ENCODE data around the gene CD36. TPM values are rescaled to one million over a fixed set of nuclear protein-coding genes. Genes with fewer than 3 reads are reported as not detected.

CD36 gene
- total RNA-seq, 2 donors from 2014 or later: 76.0 to 120 TPM

- ATAC-seq: no peak
These were observed 18.7 kb upstream of the CD36 start for GRCh38 chr7:80619741-80620140.

GRCh38 chr7:80622541-80622940 is 15.9 kb upstream of the CD36 start:
- H3K4me1 ChIP-seq: no peaks in the 10 kb centered on the region

More at GRCh38 chr7:80619741-80620140, 18.7 kb upstream of the CD36 start:
- no peak for TF ChIP-seq POLR2A (IDR thresholded peaks at IDR 0.05)
- intact Hi-C loops (cut with DNase I): no loop called here
- no peak for DNase-seq
- Histone ChIP-seq H3K9me3 (no peaks in the 10 kb centered on the region), H3K4me3 (no peak overlapping the region), H3K4me1 (no peaks in the 10 kb centered on the region), H3K27me3 (no peaks in the 10 kb centered on the region), H3K27ac (no peak overlapping the region), H3K36me3 (replicated peaks in 1 of 2; ENCODE audit: insufficient read depth in 1 of 2, low read depth in 2 of 2) (no peaks in the 10 kb centered on the region)

GRCh38 chr7:80623503-80624252 is 14.8 kb upstream of the CD36 start:
- whole genome bisulfite sequencing, 2 donors: 53 to 56% methylated on average over 3 of the region's 3 CpGs
- H3K4me1 ChIP-seq: no peaks in the 10 kb centered on the region
- ATAC-seq: no peak
- DNase-seq: no peak
- no peaks in the 10 kb centered on the region for H3K36me3 ChIP-seq (replicated peaks in 1 of 2; ENCODE audit: insufficient read depth in 1 of 2, low read depth in 2 of 2)
- no peak overlapping the region for H3K4me3 ChIP-seq
- H3K27me3 ChIP-seq: no peaks in the 10 kb centered on the region
- no peaks in the 10 kb centered on the region for H3K9me3 ChIP-seq
- TF ChIP-seq CTCF (IDR thresholded peaks at IDR 0.05) (no peak), POLR2A (IDR thresholded peaks at IDR 0.05) (no peak)
- intact Hi-C loops (cut with DNase I): no loop called here
- no peak overlapping the region for H3K27ac ChIP-seq

More at GRCh38 chr7:80622541-80622940, 15.9 kb upstream of the CD36 start:
- H3K27ac ChIP-seq: no peak overlapping the region
- 67 to 70% methylated on average over 1 of the region's 1 CpG for WGBS, 2 donors
- intact Hi-C loops (cut with DNase I): no loop called here
- no peak for DNase-seq
- no peaks in the 10 kb centered on the region for H3K27me3 ChIP-seq
- no peaks in the 10 kb centered on the region for H3K36me3 ChIP-seq (replicated peaks in 1 of 2; ENCODE audit: insufficient read depth in 1 of 2, low read depth in 2 of 2)
- ATAC-seq: no peak
- H3K4me3 ChIP-seq: no peak overlapping the region
- H3K9me3 ChIP-seq: no peaks in the 10 kb centered on the region
- TF ChIP-seq CTCF (IDR thresholded peaks at IDR 0.05) (no peak), POLR2A (IDR thresholded peaks at IDR 0.05) (no peak)

- no peak for ATAC-seq
- Histone ChIP-seq H3K9me3 (no peaks in the 10 kb centered on the region), H3K4me3 (no peak overlapping the region), H3K36me3 (replicated peaks in 1 of 2; ENCODE audit: insufficient read depth in 1 of 2, low read depth in 2 of 2) (no peaks in the 10 kb centered on the region), H3K27me3 (no peaks in the 10 kb centered on the region), H3K27ac (no peak overlapping the region), H3K4me1 (no peaks in the 10 kb centered on the region)
- intact Hi-C loops (cut with DNase I): no loop called here
- DNase-seq: no peak
- 78 to 87% methylated on average over 1 of the region's 1 CpG for WGBS, 2 donors
- TF ChIP-seq POLR2A (IDR thresholded peaks at IDR 0.05): no peak
- no peak for TF ChIP-seq CTCF (IDR thresholded peaks at IDR 0.05)
These were observed 13.7 kb upstream of the CD36 start for GRCh38 chr7:80624763-80625162.

- Histone ChIP-seq H3K36me3 (replicated peaks in 1 of 2; ENCODE audit: insufficient read depth in 1 of 2, low read depth in 2 of 2) (no peaks in the 10 kb centered on the region), H3K4me3 (no peak overlapping the region), H3K4me1 (no peaks in the 10 kb centered on the region), H3K27ac (no peak overlapping the region), H3K9me3 (no peaks in the 10 kb centered on the region), H3K27me3 (no peaks in the 10 kb centered on the region)
- DNase-seq (no peak), ATAC-seq (no peak)
- 87 to 93% methylated on average over 1 of the region's 1 CpG for WGBS, 2 donors
- intact Hi-C loops (cut with DNase I): no loop called here
- no peak for TF ChIP-seq POLR2A (IDR thresholded peaks at IDR 0.05)
- TF ChIP-seq CTCF (IDR thresholded peaks at IDR 0.05): no peak
These were observed 9.4 kb upstream of the CD36 start for GRCh38 chr7:80629023-80629422.

All from body of pancreas (tissue), 4 donors.